M059J (cell line): ENCODE data around the gene PRKAR1B. TPM values are rescaled to one million over a fixed set of nuclear protein-coding genes. Genes with fewer than 3 reads are reported as not detected.
"Not testable (repeated sequence)": the region's sequence is repeated elsewhere in the genome, so short reads cannot be mapped to it uniquely, and the experiment has no call there.

Source experiments
- DNase-seq: peaks from one replicate; pipeline ENCODE4 v3.0.0-alpha.2; 2012; ENCODE audit warnings: low read depth
- total RNA-seq: library from RNA; depleted of rRNA; stranded (reverse); fragments of >200 nt; shearing (Covaris generic); gene quantifications from 2 replicates; pipeline ENCODE4 v1.2.3, GENCODE V29; 2014

PRKAR1B gene
- total RNA-seq, 1 experiment from 2014 or later, result 30.3 TPM

DNA sequence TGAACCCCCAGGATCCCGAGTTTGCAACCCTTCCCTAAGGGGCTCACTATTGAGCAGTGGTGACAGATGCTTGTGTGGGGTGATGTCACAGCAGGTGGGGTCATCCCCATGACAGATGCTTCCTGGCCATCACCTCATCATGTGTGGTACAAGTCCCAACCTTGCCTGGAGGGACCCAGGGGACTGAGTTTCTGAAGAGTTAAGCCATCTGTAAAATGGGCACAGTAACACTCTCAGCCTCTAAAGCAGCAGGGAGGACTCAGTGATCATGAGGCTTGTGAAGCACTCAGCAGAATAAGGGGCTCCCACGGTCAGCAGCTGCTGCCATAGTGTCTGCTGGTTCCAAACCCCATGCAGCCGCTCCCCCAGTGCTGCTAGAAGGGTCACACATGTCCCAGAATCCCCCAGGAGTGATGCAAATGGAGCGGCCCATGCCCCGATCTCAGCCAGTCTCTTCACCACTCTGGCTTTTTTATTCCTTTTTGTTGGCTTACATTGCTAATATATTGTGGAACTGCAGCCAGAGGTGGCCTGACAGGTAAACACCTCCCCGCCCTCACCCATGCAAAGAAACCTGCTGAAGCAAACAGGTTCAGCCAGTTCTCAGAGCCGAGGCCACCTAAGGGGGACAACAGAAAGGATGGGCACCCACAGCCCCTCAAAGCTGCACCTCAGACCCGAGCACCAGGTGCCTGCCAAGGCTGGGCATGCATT, 105.4 kb downstream of the PRKAR1B start:
- DNase-seq, result no peak

DNA sequence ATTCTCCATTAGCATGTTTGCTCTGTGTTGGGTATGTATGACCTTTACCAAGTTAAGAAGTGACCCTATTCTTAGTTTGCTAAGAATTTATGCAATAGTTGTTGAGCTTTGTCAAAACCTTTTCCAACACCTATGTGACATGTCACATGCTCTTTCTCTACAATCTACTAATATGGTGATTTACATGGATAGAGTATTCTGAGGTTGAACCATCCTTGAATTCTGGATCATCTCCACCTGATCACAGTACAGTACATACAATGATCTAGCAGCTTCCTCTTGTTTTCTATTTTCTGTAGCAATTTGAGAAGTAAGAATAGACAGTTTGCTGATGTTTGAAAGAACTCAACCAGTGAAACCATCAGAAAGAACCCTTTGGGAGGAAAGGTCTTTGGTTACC, 106.2 kb downstream of the PRKAR1B start:
- DNase-seq, result no peak

DNA sequence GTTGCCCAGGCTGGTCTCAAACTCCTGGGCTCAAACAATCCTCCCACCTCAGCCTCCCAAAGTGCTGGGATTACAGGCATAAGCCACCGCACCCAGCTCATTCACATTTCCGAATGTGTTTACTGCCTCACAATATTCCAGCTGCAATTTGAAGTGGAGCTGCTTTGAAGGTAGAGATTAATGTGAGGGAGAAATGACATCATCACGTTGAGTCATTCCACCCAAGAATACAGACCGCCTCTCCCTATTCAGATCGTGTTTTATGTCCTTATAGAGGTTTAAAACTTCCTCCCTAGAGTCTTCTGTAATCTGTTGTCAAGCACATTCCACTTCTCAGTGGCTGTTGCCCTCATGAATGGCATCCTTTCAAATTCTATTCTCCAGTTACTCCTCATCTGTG, 107.0 kb downstream of the PRKAR1B start:
- peak; percentile 65 for DNase-seq

DNA sequence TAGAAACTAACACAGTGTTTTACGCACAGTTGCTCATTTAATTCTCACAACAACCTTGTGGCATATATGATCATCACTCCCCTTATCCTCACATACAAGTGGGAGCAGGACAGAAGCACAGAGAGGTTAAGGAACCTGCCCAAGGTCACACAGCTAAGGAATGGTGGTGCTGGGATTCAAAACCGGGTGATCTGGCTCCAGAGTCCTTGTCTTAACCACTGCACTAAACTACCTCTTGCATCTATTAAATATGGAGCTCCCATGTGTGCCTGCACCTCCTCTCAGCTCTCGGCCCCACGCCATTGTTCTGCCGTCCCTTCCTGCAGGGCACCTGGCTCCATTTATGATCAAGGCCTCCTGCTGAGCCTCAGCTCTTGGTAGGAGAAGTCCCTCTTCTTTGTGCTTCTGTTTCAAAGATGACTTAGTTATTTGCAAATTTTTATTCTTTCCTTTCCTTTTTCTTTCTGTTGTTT, 107.7 kb downstream of the PRKAR1B start:
- DNase-seq, result no peak

DNA sequence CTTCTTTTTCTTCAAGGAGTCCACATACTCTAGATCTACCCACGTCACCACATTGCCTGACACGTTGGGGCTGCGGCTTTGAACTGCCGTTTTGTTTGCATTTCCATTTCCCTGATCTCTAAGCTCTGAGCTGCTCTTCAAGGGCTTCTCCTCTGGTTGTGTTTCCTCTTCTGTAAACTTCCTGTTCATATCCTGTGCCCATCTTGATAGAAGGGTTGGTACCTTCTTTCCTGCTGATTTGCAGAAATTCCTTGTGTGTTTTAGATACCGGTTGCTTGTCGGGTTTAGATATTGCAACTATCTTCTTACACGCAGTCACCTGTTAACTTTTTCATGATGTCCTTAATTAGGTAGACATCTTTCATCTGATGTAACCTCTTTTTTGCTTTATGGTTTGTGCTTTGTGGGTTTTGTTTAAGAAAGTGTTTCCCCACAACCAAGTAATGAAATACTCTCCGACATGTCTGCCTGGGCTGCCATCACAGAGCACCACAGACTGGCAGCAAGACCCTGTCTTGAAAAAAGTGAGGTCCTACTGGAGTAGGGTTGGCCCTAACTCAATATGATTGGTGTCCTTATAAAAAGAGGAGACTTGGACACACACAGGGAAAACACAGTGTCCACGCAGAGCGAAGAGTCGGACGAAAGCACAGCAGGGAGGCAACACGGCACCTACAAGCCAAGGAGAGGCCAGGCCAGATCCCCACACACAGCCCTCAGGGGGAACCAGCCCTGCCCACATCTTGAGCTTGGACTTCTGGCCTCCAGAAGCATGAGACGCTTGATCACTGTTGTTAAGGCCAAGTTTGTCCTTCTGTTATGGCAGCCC, 108.3 kb downstream of the PRKAR1B start:
- DNase-seq, result no peak

DNA sequence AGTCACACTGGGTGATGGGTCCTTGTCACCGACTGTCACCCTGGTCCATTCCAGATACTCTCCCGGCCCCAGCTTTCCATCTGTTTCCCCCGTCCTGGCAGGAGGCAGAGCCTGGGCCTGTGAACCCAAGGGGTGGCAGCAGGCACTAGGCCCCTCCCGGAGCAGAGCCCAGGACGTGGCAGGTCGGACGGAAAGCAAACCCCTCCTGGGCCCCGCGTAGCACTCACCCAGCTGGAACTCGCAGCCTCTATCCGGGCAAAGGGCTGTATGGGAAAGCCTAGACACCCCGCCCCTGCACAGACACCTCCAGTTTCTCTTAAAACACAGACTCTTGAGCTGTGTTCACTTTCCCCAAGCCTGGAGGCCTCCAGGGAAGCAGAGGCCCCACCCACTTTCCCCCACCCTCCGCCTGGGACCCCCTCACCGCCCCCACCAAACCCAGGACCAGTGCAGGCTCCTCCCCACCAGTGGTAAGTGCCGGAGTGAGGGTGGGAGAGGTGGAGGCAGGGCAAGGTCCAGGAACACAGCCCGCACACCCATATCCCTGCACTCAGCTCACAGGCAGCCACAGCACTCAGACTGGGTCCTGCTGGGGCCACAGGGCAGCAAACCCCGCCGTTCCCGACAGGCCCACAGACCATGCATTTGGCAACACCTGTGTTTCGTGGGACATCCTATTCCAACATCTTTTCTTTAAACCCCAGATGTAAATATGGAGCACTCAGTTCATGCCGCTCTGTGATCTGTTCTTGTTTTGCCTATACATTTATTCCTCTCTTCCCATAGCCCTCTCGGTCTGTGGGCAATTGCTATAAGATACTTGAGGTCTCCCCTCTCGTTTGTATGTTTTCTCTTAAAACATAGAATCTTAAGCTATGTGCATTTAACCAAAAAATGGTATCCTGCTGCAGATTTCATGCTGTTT, 109.2 kb downstream of the PRKAR1B start:
- no peak for DNase-seq

DNA sequence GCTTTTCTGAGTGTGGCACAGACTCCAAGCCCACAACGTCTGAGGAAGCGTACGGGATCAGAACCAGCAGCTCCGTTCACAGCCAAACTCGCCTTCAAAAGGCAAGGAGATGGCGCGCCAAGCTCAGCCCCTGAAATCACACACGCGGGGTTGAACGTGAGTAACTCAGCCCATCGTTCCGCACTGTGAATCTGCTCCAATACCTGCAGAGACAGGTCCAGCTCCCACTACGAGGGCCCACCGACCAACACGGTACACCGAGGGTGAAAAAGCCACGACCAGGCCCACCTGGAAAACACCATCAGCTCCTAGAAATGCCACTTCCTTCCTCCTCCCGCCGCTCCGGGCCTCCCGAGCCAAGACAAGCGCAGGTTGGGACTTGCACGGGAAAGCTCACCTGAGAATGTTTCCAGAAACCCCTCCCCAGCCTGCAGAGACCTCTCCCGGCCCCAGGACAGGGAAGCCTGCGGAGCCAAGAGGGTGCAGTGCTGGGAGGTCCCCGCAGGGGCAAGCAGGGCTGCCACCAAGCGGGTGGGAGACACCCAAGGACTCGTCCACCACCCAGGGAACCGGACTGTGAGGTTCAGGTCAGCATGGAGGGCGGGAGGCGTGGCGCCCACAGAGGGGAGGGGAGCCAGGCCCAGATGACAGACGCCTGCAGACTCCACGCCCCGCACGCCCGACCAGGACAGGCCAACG, 113.5 kb downstream of the PRKAR1B start:
- DNase-seq, result no peak

DNA sequence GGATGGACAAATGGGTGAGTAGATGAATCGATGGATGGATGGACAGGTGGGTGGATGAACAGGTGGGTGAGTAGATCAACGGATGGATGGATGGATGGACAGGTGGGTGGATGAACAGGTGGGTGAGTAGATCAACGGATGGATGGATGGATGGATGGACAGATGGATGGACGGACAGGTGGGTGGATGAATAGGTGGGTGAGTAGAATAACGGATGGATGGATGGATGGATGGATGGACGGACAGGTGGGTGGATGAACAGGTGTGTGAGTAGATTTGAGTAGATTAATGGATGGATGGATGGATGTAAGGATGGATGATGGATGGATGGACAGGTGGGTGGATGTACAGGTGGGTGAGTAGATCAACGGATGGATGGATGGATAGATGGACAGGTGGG, 115.2 kb downstream of the PRKAR1B start:
- not testable (repeated sequence) for DNase-seq

DNA sequence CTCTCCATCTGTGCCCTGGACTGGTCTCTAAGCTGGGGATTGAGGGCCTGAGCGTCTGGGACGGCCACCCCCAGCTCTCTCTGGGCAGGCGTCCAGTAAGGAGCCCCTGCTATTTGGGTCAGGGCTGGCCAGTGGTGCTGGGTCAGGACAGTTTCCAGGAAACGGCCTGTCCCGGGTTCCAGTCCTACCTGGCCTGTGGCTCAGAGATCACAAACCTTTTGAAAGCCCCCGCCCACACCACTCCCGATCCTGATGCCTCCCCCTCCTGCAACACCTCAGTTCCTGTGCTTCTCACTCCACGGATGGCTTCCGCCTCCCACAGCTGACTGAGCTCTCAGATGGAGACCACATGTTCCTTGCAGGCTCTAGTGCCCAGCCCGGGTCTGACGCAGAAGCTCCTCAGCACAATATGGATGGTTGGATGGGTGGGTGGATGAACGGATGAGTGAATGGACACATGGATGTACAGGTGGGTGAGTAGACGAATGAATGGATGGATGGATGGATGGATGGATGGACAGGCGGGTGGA, 115.7 kb downstream of the PRKAR1B start:
- DNase-seq, result no peak

DNA sequence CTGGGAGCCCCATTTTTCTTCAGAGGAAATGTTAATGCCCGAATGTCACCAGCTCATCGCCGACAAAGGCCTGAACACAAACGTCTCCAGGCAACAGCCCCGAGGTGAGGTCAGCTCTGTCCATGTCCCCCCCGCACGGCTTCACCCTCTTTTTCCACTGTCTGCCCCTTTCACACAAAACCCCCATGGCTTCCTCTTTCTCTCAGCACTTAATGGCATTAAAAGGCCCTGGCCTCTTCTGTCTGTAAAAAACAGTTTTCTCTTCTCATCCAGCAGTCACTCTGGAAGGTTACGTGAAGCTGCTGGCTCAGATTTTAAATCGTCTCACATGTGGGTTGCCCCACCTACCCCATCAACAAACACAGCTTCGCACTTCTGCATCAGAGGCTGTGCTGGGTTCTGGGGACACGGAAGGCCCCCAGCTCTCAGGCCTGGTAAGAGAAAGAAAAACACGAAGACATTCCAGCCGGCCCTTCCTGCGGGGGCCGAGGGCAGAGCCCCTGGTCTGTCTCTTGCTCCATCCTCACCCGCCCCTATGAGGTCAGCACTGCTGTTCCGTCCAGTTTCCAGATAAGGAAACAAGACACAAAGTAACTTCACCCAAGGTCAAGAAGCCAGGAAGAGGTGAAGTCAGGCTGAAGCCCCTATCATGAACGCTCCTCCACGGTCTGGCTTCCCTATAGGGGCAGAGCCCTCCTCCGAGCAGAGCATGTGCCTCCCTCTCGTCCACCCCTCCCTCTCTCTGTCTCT, 116.4 kb downstream of the PRKAR1B start:
- DNase-seq, result no peak

DNA sequence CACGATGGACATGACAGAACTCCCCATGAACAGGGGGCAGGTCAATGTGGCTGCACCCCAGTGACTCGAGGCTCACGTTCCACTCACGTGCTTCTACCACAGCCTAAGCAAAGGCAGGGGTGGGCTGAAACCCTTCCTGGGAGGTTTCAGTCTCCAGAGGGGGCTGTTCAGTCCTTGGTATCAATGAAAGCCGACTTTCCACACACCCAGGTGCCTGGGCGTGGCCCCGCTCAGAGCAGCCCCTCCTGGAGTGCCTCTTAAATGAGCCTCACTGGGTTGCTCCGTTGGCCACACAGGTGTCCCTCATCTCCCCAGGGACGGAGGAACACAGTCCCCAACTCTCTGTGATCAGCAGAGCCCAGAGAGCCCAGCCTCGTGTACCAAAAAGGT, 116.9 kb downstream of the PRKAR1B start:
- DNase-seq, result no peak

DNA sequence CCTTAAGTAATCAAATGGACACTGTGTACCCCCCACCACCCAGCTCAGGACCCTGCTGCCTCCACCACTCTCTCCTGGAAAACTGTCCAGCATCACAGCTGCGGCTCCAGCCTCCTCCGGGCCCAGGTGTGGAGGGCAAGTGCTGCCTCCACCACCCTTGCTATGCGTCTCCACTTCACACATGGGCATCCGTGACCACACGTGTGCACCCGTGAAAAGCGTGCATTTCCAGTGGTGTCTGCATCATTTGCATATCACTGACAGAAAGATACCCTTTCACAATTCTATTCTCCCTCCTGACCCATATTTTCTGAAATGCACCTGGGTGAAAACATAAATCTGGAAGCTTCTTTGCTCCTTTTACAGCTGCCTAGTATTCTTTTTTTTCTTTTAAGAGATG, 117.7 kb downstream of the PRKAR1B start:
- no peak for DNase-seq

DNA sequence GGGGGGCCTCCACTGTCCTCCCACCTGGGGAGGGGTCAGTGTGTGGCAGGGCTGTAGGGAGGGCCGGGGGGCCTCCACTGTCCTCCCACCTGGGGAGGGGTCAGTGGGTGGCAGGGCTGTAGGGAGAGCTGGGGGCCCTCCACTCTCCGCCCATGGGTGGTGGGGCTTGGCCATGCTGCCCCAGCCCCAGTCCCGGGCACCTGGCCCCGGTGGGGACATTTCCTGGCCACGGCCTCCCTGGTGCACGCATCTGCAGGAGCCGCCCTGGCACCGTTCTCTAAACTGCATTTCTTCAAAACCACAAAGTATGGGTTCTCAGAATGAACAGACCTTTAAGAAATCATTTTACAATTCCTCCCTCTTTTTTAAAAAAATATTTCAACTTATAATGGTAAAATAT, 118.1 kb downstream of the PRKAR1B start:
- no peak for DNase-seq

DNA sequence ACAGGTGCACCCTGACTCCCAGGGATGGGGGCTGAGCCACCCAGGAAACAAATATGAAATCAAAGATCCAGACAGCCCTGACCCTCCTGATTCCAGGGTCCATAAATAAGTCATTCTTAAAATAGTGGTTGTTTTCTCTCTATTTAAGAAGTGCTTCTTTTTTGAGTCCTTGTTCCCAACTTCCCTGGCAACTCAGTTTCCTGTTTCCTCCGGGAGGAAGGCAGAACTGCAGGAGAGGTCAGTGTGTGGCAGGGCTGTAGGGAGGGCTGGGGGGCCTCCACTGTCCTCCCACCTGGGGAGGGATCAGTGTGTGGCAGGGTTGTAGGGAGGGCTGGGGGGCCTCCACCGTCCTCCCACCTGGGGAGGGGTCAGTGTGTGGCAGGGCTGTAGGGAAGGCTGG, 118.7 kb downstream of the PRKAR1B start:
- no peak for DNase-seq

DNA sequence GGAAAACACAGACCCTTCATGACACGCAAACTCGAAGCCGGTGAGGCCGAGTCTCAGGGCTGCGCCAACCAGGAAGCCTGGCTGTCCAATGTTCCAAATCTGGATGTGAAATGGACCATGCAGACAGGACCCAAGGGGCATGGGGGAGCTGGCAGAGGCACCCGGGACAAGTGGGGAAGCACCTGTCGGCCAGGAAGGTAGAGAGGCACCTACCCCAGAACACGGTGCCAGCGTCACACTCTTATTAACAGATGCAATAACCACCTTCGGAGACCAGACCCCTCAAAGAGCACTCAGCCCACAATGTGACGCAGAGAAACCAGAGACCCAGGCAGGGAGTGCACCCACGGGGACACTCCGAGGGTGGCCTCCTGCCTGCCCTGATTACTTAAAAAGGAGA, 119.1 kb downstream of the PRKAR1B start:
- DNase-seq, result no peak

DNA sequence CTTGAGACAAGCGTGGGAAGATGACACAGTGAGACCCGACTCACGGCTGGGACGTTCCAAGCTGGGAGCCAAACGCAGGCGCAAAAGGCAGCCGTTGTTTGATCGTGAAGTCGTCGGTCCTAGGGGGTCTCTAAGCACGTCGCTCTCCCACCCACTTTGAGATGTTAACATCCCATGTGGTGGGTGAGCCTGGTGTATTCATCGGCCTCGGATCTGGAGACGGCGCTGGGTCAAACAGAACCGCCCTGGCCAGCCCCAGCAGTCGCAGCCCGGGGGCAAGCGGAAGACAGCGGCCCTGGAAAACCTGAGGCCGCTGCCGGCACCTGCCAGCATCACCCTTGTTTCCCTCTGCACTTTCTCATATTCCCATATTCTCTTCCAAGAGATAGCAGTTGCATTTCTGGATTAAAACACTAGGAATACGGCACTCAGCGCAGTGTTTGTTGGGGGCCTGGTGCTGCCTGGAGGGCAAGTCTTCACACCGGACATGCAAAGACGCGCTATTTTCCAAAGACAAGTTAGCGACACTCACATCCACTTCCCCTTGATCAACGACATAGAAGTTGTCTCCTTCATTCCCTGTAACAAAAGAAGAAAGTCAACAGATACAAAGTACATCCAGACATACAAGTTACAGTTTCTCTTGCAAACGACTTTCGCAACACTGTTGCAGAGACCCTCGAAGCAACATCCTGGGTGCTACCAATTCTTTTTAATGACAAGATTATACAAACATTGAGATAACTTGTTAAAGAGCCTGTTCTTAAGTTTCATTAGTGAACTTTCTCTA, 121.2 kb downstream of the PRKAR1B start:
- no peak for DNase-seq

DNA sequence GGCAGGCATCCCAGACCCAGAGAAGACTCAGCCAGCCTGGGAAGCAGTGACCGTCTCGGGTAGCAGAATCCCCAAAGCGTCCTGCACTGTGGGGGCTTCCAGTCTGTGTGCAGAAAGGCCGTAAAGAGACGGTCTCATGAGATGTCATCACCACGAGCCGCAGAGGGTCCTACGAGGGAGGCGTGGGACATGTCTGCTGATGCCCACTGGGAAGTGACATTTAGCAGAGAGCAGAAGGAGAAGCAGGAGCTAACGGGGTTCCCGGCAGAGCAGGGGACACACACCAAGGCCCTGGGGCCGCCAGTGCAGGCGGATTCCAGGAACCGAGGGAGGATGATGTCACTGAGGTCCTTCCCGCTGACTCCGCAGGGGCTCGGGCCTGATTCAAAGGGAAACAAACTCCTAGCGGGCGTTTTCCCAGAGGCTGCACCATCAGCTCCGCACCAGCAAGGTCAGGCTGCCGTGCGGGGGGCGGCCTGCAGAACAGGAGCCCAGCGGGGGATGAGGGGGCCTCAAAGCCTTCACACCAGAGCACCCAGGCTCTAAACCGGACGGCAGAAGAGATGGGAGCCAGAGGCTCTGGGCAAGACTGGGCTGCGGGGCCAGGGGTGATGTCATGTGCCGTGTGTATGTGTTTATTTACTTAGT, 122.1 kb downstream of the PRKAR1B start:
- no peak for DNase-seq

DNA sequence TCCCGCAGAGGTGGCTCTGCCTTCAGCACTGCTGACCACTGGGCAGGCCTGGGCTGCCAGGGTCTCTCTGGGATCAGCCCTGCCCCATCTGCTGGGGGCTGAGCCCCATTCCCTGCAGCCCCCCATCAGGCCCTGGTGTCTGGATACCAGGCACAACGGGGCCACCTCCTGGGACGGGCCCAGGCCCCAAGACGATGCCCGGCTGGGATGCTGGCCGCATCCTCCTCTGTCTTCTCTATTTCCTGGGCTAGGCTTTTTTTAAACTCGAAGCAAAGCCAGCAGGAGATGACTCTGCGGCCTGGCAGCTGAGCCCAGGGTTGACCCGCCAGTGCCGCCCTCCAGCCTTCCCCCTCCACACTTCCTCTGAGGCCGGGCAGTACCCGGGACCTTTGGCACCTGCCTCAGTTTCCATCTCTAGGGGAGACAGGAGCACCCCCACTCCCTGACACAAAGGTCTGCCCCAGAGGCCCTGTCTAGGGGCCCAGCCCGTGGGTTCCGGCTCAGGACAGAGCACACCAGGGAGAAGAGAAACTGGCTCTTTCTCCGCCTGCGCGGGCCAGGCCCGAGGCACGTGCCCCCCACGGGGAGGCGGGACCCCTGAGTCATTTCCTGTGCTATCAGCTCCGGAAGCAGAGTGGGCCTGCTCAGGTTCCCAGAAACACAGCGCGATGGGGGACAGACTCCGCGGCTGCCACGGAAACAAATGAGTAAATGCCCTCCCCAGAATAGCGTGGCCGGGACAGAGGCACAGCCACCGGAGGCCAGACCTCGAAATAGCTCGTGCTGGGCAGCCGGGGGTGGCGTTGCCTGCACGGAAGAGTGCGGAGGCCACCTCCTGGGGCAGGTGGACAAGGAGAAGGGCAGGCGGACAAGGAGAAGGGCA, 122.8 kb downstream of the PRKAR1B start:
- peak; percentile 38 for DNase-seq
